Activated CD4-positive, alpha-beta T cell treated with anti-CD3 and anti-CD28 coated beads, Interleukin-2, amount 50 U/mL, for 24 hours (primary cell): ENCODE measurements around the gene MYO7B.

Experiments used
- DNase-seq, 2 donors: peaks; one replicate each; pipeline ENCODE4 v3.0.0-alpha.2; 2020; ENCODE audit warnings: low read depth in 1 of 2, low spot score in 1 of 2

The MYO7B gene

DNA sequence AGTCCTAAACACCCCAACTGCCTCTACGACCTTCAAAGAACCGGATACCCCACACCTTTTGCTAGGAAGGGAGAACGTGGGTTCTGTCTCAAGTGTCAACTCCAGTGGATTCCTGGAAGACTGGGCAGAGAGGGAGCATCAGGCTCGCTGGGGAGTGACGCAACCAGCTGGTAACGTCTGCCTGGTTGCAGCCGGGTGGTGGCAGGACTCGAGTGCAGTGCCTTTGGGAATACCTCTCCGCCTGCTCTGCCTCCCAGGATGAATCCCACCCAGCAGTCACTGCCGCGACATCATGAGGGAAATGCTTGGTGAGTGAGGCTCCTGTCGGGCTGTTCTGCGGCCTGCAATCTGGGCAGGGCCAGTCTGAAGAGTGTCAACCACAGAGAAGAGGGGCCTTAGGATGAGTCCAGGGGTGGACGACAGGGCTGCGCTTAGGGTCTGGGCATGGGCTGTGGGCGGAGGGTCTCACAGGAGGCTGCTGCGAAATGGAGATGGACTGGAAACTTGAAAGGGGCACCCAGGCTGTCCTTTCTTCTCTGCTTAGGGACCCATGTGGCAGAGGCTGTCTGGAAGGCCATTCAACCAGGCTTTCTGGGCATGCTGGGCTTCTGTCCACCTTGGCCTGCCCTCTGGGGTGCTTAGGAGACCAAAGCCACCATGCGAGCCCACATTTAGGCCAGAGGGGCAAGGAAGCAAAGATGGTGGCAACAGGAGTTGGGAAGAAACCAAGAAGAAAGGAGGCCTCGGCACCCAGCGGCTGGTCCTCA is 123.3 kb downstream of the MYO7B start:
- no peak for DNase-seq

DNA sequence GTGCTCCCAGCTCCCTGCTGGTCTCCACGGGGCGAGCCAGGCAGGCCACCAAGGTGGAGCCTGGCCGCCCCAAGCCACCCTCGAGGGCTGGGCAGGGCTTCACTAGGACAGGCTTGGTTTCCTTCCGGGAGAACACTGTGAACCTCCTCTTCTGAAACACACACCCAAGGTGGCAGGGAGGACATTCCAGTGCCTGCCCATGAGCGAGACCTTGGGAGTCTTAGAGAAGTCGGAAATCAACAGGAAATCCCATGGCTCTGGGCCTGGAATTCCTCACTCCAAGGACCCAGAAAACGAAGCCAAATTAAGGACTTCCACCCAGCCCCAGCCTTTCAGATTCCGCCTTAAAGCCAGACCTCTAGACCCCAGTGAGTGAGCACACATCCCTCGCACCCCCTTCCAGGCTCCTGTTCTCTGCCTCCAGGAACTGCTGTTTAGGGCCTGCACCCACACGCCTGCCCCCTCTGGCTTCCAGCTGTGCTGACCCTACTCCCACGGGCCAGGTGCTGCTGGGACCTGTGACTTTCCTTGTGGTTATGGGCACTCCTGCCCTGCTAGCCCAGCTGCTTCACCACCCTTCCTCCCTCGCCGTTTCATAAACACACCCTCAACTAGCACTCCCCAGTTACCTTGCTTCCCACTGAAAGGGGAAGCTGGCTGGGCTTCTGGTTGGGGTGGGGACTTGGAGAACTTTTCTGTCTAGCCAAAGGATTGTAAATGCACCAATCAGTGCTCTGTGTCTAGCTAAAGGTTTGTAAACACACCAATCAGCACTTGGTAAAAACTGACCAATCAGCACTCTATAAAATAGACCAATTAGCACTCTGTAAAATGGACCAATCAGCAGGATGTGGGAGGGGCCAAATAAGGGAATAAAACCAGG is 124.2 kb downstream of the MYO7B start:
- no peak for DNase-seq

- no peak for DNase-seq
Observed at GRCh38 chr2:127660291-127660578, 124.8 kb downstream of the MYO7B start.

- no peak for DNase-seq
Observed at GRCh38 chr2:127661072-127661649, 125.7 kb downstream of the MYO7B start.

- no peak for DNase-seq
Observed at GRCh38 chr2:127661949-127662510, 126.5 kb downstream of the MYO7B start.

DNA sequence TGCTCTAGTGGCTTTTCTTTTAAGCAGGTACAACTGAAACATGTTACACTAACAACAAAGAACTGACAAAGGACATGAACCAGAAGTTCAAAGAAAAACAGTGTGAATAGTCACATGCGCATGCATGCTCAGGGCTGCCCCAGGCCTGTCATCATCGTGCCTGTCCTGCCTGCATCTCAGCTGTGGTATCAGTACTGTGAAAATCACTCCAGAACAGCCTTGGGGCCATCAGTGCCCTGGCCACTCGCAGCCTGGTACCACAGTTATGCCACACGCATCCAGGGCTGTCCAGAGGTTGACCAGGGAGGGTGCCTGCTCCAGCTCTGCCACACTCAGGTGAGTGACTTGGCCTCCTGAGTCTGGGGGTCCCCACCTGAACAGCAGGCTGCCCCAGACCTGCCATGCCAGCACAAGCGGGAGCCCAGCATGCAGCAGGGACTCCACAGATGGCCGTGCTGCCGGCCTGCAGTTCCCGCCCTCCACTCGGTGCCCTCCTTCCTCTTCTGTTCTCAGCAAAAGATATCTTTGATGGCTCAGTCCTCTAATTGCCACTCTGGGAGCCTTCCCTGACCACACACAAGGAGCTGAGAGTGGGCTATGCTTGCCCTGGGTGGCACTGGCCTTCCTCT is 127.6 kb downstream of the MYO7B start:
- no peak for DNase-seq

DNA sequence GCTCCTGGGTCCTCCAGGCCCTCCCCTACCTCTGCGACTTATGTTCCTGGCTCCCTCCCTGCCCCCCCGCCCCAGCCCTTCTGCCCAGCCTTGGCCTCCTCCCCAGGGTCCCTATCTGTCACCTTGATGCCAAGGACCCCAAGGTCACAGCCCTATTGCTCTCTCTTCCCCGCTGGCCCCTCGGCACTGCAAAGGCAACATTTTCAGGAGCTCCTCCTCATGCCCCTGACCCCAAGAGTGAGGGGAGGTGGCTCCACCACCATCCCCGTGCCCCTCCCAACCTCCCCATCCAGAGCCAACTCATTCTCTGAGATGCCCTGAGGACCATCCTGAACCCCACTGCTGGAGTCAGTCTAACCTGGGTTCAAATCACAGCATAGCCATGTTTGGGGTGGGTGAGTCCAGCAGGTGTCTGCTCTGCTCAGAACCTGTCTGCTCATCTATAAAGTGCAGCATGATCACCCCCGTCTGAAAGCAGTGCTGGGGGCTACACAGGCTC is 128.1 kb downstream of the MYO7B start:
- no peak for DNase-seq

DNA sequence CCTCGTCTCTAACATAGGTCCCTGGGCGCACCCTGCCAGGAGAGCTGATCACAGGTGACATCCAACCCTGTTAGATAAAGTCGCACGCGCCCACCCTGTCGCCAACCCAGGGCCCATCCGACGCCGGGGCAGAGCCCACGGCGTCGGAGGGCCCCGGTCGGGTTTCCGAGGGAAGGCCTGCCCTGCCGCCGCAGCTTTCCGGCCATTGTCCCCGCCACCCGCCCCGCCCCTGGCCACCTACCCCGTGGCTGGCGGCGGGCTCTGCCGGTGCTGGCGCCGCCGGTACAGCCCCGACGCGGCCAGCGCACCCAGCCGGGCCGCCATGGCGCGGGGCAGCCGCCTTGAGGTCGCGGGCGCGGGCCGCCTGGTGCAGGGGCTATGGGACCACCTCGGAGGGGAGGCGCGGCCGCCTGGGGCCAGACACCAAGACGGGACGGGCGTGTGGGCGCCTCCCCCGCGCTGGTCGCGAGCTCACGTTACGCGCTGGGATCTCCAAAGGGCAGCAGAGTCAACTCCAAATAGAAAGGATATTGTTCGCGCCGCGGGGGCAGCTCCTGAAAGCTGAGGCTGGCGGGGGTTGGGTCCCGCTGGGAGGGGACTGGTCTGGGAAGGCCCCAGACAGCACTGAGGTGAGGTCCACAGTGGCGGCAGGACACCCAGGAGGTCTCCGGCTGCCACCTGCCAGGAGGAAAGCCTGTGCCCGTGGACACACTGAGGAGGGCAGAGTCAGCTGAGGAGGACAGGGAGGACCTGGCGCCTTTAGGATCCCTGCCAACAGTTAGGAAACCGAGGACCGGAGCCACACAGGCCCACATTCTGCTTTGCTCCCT is 128.8 kb downstream of the MYO7B start:
- no peak for DNase-seq

- DNase-seq, result no peak
Observed at GRCh38 chr2:127664895-127665225, 129.4 kb downstream of the MYO7B start.

GRCh38 chr2:127665267-127665893 is 129.9 kb downstream of the MYO7B start:
- no peak for DNase-seq

DNA sequence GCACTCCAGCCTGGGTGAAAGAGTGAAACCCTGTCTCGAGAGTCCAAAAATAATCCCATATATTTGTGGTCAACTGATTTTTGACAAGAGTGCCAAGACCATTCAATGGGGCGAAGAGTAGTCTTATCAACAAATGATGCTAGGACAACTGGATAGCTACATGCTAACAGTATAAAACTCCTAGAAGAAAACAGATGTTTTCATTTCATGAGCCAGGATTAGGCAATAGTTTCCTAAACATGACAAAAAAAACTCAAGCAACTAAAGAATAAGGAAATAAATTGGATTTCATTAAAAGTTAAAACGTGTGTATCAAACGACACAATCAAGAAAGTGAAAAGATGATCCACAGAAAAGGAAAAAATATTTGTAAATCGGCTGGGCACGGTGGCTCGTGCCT is 133.6 kb downstream of the MYO7B start:
- no peak for DNase-seq

DNA sequence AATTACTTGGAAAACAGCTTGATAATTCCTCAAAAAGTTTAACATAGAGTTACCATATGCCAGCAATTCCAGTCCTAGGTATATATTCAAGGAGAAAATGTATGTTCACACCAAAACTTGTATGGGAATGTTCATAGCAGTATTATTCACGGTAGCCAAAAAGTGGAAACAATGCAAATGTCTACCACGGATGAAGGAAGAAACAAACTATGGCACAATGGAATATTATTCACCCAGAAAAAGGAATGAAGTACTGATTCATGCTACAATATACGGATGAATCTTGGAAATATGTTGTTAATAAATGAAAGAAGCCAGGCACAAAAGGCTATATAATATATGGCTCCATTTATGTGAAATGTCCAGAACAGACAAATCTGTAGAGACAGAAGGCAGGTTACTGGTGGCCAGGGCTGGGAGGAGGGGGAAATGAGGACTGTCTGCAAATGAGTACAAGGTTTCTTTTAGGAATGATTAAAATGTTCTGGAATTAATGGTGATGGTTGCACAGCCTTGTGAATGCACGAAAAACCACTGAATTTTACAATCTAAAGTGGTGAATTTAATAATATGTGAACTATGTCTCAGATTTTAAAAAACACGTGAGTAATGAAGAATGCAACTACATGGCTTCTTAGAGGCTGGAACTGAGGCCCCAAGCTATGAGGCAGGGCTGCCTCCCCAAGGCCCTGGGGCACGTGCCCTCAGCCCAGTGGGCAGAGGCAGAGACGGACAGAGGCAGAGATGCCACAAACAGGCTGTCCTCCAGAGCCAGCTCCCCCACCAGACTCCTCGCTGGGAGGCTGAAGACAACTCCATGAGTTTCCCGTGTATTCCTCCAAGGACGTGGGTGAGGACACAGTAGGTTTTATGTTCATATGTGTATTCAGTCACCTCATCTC is 134.8 kb downstream of the MYO7B start:
- no peak for DNase-seq

DNA sequence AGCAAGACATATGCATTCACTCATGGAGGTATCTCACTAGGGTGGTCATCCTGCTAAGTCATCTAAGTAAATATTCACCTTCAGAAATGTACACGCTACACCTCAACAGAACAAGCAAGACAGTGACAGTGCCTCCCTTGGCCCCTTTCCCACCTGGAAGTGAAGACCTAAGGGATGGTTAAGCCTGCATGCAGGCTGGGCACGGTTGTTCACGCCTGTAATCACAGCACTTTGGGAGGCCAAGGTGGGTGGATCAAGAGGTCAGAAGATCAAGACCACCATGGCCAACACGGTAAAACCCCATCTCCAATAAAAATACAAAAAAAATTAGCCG is 135.4 kb downstream of the MYO7B start:
- DNase-seq, result no peak

- DNase-seq, result no peak
Observed at GRCh38 chr2:127671557-127672302, 136.2 kb downstream of the MYO7B start.

- DNase-seq, result no peak
Observed at GRCh38 chr2:127672341-127673224, 137.1 kb downstream of the MYO7B start.

DNA sequence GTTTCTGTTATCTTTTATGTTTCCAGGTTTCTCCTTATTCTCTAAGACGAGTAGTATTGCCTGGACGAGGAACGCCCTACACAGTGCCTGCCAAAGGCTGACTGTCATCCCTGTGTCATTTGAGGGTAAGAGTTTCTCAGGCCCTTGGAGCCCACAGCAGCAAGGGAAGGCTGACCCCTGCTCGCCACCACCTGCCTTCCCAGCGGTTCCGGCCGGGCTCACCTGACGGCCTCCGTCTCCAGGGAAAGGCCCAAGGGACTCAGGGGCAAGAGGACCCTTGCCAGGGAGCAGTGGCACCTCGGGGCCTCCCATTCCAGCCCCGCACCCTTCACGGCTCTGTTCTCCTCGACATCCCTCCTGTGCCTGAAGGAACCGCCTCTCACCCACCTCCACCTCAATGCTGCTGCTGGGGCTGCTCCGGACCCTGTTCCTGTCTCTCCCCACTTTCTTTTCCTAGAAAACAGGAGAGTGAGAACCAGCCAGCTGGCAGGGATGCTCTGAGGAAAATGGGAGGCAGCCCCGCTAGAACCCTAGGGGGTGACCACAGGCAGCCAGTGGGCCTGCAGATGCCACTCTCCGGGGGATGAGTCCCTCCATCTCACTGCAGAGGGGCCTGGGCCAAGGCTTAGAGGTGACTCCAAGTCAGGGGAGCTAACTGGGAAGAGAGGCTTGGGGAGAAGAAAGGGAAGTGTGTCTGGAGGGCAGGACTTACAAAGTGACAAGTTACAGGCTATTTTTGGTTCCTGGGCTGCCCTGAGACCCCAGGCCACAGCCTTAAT is 138.0 kb downstream of the MYO7B start:
- no peak for DNase-seq
